NCI-H1694 (cell line): Measurements from ENCODE around the gene PAK6.

ENCODE experiments used
- DNase-seq: peaks from one replicate; lab custom pipeline; 2025; lab: John Stamatoyannopoulos, UW

The PAK6 gene

GRCh38 chr15:40310001-40310959 is 71.4 kb downstream of the PAK6 start:
- DNase-seq = peak; percentile 45

- DNase-seq = no peak
Observed at GRCh38 chr15:40310993-40311392, 72.1 kb downstream of the PAK6 start.

DNA sequence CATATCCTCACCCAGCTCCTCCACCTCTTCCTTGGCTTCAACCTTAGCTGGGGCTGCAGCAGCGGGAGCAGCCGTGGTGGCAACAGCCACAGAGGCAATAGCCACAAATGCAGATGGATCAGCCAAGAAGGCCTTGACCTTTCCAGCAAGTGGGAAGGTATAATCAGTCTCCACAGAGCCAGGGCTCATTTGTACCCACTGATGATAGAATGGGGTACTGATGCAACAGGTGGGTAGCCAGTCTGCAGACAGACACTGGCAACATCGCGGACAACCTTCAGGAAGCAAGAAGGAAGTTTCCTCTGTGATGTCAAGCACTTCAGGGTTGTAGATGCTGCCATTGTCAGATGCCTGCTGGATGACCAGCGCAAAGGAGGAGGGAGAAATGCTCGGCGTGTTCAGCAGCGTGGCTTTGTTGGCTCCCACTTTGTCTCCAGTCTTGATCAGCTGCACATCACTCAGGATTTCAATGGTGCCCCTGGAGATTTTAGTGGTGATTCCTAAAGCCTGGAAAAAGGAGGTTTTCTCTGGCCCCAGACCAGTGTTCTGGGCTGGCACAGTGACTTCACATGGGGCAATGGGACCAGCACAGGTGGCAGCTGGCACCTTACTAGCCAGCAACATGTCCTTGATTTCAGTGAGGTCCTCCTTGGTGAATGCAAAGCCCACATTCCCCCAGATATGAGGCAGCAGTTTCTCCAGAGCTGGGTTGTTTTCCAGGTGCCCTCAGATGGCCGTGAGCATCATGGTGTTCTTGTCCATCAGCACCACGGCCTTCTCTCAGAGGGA is 73.7 kb downstream of the PAK6 start:
- no peak for DNase-seq

DNA sequence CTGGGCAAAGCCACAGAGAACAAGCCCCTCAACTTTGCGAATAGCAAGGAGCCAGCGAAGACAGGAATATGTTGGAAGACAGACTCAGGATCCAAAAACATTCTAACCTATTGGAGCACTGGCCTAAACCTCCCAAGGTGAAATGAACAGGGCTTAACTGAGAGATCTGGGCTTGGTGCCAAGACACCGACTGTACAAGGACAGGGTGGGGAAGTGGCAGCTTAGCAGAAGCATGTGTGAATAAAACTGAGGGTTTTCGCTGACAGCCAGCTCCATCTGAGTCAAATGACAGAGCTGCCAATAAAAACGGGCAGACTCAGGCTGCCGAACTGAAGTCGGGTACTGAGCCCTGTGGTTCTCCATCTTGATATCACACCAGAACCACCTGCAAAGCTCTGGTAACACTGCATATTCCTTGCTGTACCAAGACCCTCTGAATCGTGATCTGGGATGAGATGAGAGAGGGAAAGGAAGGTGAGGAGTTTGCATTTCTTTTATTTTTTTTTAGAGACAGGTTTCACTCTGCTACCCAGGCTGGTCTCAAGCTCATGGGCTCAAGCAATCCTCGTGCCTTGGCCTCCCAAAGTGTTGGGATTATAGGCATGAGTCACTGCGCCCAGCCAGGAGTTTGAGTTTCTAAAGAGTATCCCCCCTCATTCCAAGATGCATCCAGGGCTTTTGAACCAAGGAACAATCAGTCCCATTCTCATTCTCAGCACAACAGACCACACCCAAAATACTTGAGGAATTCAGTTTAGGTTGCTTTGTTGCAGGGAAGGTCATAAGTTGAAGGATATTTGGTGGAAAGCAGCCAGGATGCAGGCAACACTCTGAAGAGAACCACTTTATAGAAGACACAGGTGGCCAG is 74.9 kb downstream of the PAK6 start:
- peak; percentile 75 for DNase-seq

DNA sequence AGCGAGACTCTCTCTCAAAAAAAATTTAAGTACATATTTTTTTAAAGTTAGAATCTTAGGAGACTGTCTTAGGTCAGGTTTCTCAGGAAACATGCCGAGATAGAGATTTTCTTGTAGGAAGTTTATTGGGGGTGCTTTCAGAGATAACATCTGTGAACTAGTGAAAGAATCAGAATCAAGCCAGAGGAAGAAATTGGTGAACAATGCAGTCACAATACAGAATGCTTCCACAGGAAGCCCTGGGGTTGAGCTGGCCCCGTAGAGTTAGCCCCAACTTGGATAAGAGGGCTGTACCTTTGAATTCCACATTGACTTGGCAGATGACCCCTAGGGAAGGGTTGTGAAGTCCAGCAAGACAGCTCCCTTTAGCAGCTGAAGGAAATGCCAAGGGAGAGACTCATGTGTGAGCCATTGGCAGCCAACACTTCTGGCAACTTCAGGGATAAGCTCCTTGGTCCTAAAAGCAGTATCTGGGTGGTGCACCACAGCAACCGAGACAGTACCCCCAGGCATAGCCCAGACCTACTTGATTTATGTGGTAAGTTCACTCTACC is 75.9 kb downstream of the PAK6 start:
- DNase-seq = no peak

GRCh38 chr15:40316931-40317330 is 78.1 kb downstream of the PAK6 start:
- no peak for DNase-seq

DNA sequence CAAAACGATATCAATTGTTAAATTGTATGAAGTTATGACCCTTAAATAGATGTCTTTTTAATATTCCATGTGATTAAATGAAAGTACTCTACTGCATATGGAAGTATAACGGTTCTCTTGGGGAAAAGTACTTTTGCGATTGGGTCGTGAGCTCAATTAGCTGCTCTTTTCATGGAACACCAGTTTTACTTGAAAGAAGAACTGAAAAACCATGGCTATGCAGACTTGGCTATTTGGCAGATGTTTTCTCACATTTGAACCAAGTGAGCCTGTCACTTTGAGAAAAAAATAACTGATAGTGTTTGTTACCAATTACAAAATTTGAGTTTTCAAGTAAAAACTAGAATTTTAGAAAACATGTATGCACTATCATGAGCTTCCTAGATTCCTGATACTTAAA is 78.7 kb downstream of the PAK6 start:
- DNase-seq = no peak

DNA sequence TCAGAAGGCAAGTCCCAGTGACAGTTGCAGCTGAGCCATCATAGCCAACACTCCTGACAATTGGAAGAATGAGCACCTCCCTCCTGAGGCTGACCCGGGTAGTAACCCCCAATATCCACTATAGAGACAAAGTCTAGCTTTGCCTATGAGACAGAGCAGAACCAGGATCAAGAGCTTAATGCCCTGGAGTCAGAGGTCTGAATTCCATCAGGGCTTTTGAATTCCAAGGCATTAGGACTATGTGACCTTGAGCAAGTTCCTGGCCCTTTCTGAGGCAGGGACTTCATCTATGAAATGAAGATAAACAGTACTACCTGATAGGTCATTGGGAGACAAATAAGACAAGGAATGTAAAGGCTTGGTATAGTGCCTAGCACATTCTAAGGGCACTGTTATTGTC is 81.5 kb downstream of the PAK6 start:
- DNase-seq = no peak

- DNase-seq = peak; percentile 37
Observed at GRCh38 chr15:40320931-40321371, 82.1 kb downstream of the PAK6 start.

- no peak for DNase-seq
Observed at GRCh38 chr15:40322531-40323238, 83.8 kb downstream of the PAK6 start.

DNA sequence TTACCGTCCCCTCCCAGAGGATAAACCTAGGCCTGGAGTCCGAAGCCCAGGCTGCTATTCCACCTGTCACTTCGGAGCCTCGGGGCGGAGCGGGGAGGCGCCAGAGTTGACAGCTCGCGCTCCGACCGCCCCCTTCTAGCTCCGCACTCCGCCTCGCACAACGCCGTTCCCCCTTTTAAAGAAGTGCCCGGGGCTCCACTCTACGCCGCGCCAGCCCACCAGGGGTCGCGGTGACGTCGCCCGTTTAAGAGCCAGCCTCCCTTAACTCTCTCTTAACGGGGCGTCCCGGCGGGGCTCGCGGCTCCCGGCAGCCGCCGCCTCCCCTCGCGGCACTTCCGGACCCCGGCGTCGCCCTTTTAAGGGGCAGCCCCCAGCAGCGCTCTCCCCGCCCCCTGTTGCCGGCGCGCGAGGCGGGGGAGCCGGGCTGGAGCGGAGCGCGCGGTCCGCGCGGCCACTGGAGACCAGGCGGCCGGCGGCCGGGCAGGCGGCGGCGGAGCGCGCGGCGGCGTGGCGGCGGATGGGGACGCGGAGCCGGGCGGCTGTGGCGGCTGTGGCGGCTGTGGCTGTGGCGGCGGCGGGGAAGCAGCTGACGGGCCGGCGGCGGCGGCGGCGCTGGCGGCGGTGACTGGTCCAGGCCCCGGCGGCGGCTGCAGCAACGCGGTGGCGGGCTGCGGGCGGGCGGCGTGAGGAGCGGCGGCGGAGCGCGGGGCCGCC is 84.5 kb downstream of the PAK6 start, which contains the start of gene INAFM2:
INAFM2 (plus strand) TSS at position 454 of the 714 bp plus-strand sequence. CDS start 364 bp downstream, outside the sequence.
- DNase-seq = peak; percentile 82

GRCh38 chr15:40323953-40324937 is 85.4 kb downstream of the PAK6 start:
- no peak for DNase-seq

DNA sequence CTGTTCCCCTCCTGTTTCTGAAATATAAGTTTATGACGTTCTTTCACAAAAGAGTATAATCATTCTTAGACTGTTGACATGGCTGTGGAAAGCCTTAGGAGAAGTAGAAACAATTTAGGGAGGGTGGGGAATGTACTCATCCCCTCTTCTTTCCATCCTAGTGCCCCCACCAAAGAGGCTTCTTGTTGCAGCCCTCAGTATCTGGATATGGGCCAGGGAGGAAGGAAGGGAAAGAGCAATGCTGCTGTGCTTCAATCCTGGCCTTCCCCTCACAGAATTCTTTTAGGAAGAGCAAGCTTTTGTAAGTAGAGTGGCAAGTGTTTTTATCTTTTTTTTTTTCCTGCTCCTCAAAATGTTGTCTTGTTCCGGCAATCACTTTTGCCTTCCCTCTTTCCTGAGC is 86.3 kb downstream of the PAK6 start:
- DNase-seq = no peak

DNA sequence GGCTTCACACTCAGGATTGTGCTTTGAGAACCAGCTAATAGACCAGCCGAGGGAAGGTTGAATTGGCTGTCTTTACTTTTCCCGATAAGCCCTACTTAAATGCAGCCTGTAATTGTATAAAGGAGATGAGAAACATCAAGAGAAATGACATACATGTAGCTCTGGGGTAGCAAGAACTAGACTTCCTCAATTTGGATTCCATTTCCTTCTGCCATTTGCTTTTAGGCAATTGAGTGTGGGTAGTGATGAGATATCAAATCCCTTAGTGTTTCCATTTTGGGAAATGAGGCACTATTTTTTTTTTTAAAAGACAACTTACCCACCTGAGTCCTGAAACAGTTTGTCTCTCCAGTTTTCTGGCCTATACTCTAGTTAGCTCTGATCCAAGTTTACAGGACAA is 86.8 kb downstream of the PAK6 start:
- no peak for DNase-seq
